Measurements from ENCODE around the gene ELMOD1. TPM values are rescaled to one million over a fixed set of nuclear protein-coding genes. Genes with fewer than 3 reads are reported as not detected.

The ELMOD1 gene
- total RNA-seq, 1 donor from 2014 or later = 0.55 TPM

DNA sequence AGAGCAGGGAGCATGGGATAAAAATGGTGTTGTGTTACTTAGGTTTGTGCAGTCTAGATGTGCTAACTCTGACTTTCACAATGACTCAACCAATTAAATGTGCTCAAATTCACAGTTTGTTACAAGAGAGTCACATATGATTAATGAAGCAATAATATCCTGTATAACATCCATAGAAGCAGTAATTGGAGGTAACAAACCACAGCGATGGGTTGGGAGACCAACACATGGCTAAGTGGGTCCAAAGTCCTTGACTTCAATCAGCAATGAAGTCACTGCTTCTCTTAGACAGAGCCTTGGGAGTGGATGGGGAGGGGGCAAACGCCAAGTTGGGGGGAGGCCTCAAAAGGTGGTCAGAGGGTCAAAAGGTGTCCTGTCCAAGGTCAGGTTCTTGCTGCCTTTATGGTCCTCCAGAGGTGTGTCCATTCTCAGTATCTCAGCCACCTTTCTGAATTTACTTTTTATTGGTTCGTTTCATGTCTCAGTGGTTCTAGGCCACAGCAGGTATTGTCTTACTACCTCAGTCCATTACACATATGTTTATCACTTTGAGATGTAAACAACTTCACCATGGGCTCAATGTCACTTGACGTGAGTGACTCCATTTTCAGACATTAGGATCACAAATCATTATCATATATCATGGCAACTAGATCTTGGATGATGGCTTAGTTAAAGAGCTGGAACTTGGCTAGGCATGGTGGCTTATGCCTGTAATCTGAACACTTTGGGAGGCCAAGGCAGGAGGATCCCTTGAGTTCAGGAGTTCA lies 88.5 kb downstream of the ELMOD1 start:
- peaks cover 3% of the 10 kb centered on the region for H3K27me3 Mint-ChIP-seq
- no peaks in the 10 kb centered on the region for H3K9me3 Mint-ChIP-seq (ENCODE audit: low read depth)
- no peaks in the 10 kb centered on the region for H3K4me1 Mint-ChIP-seq (ENCODE audit: low read depth)
- no peak overlapping the region for H3K4me3 Mint-ChIP-seq (ENCODE audit: low read depth)
- no peaks in the 10 kb centered on the region for H3K36me3 Mint-ChIP-seq (ENCODE audit: insufficient read depth)
- no peak for DNase-seq (ENCODE audit: low spot score, unreplicated experiment)
- no peak overlapping the region for H3K27ac Mint-ChIP-seq
- TF ChIP-seq, protein P1, sequence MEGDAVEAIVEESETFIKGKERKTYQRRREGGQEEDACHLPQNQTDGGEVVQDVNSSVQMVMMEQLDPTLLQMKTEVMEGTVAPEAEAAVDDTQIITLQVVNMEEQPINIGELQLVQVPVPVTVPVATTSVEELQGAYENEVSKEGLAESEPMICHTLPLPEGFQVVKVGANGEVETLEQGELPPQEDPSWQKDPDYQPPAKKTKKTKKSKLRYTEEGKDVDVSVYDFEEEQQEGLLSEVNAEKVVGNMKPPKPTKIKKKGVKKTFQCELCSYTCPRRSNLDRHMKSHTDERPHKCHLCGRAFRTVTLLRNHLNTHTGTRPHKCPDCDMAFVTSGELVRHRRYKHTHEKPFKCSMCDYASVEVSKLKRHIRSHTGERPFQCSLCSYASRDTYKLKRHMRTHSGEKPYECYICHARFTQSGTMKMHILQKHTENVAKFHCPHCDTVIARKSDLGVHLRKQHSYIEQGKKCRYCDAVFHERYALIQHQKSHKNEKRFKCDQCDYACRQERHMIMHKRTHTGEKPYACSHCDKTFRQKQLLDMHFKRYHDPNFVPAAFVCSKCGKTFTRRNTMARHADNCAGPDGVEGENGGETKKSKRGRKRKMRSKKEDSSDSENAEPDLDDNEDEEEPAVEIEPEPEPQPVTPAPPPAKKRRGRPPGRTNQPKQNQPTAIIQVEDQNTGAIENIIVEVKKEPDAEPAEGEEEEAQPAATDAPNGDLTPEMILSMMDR (IDR thresholded peaks at IDR 0.05; ENCODE audit: unreplicated experiment) = no peak

DNA sequence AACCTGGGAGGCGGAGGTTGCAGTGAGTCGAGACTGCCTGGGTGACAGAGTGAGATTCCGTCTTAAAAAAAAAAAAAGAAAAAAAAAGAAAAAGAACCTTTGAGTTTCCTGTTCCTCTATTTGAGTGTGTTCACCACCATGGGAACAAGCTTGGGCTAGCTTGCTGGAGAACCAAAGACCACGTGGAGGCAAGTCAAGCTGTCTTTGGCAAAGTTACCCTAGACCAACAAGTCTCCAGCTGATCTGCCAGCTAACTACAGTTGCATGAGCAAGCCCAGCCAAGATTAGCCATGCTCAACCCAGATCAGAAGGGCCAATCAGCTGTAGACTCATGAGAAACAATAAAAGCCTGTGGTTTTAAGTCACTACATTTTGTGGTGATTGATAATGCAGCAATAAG lies 91.2 kb downstream of the ELMOD1 start:
- no peaks in the 10 kb centered on the region for H3K9me3 Mint-ChIP-seq (ENCODE audit: low read depth)

DNA sequence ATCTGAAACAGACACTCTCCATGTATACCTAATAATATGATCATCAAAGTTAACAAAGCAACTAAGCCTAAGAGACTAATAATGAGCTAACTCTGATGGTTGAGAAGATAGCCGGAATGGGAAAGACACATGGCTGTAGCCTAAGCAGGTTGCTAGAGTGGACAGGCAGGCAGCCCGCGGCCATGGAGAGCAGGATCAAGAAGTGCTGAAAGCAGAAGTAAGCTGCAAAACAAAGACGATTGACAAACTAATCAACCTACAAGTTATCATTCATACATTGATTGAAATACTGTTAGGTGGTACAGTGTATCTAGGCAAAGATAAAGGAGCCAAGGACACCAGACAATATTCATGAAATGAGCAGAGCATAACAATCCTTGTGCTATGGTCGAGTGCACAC lies 91.6 kb downstream of the ELMOD1 start:
- peaks cover 6% of the 10 kb centered on the region for H3K27me3 Mint-ChIP-seq
- no peak for DNase-seq (ENCODE audit: low spot score, unreplicated experiment)
- H3K4me1 Mint-ChIP-seq (ENCODE audit: low read depth) = no peaks in the 10 kb centered on the region
- no peak overlapping the region for H3K27ac Mint-ChIP-seq
- no peaks in the 10 kb centered on the region for H3K36me3 Mint-ChIP-seq (ENCODE audit: insufficient read depth)
- TF ChIP-seq, protein P1 (IDR thresholded peaks at IDR 0.05; ENCODE audit: unreplicated experiment) = no peak
- H3K4me3 Mint-ChIP-seq (ENCODE audit: low read depth) = no peak overlapping the region
- no peaks in the 10 kb centered on the region for H3K9me3 Mint-ChIP-seq (ENCODE audit: low read depth)

More for the DNA sequence above, 91.2 kb downstream of the ELMOD1 start:
- Mint-ChIP-seq H3K36me3 (ENCODE audit: insufficient read depth) (no peaks in the 10 kb centered on the region), H3K27me3 (peaks cover 6% of the 10 kb centered on the region), H3K4me3 (ENCODE audit: low read depth) (no peak overlapping the region), H3K4me1 (ENCODE audit: low read depth) (no peaks in the 10 kb centered on the region), H3K27ac (no peak overlapping the region)
- TF ChIP-seq, protein P1 (IDR thresholded peaks at IDR 0.05; ENCODE audit: unreplicated experiment) = no peak
- DNase-seq (ENCODE audit: low spot score, unreplicated experiment) = no peak

DNA sequence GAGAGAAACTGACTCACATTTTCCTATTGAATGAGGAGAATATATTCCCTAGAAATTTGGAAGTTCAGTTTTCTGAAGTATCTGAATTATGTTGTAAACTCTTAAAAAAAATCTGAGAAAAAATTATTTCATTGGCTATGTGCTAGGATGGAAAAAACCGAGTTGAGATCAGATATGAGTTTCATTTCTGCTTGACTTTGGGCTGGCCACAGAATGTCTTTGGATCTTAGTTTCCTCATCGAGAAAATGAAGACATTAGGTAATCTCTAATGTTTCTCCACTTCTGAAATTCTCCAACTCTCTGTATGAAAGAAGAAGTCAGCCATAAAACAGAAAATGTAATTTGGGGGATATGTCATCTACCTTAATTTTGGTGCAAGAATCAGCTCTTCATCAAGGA lies 92.1 kb downstream of the ELMOD1 start:
- H3K27me3 Mint-ChIP-seq = peaks cover 6% of the 10 kb centered on the region
- TF ChIP-seq, protein P1 (IDR thresholded peaks at IDR 0.05; ENCODE audit: unreplicated experiment) = no peak
- no peaks in the 10 kb centered on the region for H3K4me1 Mint-ChIP-seq (ENCODE audit: low read depth)
- no peak overlapping the region for H3K27ac Mint-ChIP-seq
- no peaks in the 10 kb centered on the region for H3K36me3 Mint-ChIP-seq (ENCODE audit: insufficient read depth)
- no peaks in the 10 kb centered on the region for H3K9me3 Mint-ChIP-seq (ENCODE audit: low read depth)
- DNase-seq (ENCODE audit: low spot score, unreplicated experiment) = no peak
- no peak overlapping the region for H3K4me3 Mint-ChIP-seq (ENCODE audit: low read depth)

DNA sequence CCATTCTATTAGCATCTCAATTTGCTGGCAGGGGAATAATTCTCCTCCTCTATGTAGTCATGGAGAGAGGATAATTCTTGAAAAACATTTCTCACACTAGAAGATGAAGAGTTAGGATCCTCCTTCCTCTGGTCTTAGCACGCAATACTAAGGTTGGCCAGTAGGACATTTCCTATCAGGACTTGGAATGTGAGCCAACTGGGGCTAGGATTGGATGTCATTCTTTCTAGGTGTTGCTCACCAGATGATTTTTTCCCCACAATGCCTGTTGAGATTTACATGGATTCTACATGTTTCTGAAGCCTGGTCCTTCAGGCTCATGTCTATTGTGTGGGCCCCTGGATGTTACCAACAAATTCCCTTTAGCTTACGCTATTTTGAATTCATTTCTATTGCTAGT lies 92.9 kb downstream of the ELMOD1 start:
- Mint-ChIP-seq H3K36me3 (ENCODE audit: insufficient read depth) (no peaks in the 10 kb centered on the region), H3K27me3 (peaks cover 6% of the 10 kb centered on the region), H3K4me3 (ENCODE audit: low read depth) (no peak overlapping the region), H3K27ac (no peak overlapping the region), H3K9me3 (ENCODE audit: low read depth) (no peaks in the 10 kb centered on the region), H3K4me1 (ENCODE audit: low read depth) (no peaks in the 10 kb centered on the region)
- no peak for DNase-seq (ENCODE audit: low spot score, unreplicated experiment)
- TF ChIP-seq, protein P1 (IDR thresholded peaks at IDR 0.05; ENCODE audit: unreplicated experiment) = peak; percentile 41
